HG03354 (cell line): ENCODE measurements around the gene MCM5.
"Not testable (repeated sequence)": the region's sequence is repeated elsewhere in the genome, so short reads cannot be mapped to it uniquely, and the experiment has no call there.

Experiments
- ATAC-seq: cut with Tn5 transposase; IDR thresholded peaks from one replicate; pipeline ENCODE4 v1.9.1; 2021; ENCODE audit warnings: mild to moderate bottlenecking; ENCODE audit not compliant: unreplicated experiment, poor library complexity, severe bottlenecking

MCM5 gene

DNA sequence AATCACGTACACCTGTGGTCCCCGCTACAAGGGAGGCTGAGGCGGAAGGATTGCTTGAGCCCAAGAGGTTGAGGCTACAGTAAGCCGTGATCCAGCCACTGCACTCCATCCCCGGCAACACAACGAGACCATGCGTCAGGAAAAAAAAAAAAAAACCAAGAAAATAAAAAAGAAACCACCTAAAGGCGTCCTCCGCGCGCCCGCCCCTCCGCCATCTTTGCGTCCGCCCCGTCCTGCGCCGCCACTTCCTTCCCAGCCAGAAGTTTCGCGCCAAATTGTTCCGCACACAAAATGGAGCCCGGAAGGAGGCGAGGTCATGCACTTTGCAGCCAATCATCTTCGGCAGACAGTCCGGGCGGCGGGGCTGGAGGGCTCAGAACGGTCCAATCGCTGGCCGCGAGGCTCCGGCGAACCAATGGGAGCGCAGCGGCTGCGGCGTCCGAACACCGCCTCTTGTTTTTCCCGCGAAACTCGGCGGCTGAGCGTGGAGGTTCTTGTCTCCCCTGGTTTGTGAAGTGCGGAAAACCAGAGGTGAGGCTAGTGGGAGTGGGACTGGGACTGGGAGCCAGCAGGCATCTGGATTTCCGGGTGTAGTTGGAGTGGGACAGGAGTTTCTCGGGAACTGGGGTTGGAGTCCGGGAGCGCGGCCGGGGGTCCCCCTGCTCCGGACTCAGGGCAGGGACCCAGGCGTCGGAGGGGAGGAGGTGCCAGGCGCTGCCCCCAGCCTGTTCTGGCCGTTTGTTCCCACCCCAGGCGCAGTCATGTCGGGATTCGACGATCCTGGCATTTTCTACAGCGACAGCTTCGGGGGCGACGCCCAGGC is at the start of gene MCM5:
MCM5 (plus strand) TSS at position 463 of the 823 bp plus-strand sequence; CDS start at position 762, 299 bp downstream.
- peak; percentile 96 for ATAC-seq

DNA sequence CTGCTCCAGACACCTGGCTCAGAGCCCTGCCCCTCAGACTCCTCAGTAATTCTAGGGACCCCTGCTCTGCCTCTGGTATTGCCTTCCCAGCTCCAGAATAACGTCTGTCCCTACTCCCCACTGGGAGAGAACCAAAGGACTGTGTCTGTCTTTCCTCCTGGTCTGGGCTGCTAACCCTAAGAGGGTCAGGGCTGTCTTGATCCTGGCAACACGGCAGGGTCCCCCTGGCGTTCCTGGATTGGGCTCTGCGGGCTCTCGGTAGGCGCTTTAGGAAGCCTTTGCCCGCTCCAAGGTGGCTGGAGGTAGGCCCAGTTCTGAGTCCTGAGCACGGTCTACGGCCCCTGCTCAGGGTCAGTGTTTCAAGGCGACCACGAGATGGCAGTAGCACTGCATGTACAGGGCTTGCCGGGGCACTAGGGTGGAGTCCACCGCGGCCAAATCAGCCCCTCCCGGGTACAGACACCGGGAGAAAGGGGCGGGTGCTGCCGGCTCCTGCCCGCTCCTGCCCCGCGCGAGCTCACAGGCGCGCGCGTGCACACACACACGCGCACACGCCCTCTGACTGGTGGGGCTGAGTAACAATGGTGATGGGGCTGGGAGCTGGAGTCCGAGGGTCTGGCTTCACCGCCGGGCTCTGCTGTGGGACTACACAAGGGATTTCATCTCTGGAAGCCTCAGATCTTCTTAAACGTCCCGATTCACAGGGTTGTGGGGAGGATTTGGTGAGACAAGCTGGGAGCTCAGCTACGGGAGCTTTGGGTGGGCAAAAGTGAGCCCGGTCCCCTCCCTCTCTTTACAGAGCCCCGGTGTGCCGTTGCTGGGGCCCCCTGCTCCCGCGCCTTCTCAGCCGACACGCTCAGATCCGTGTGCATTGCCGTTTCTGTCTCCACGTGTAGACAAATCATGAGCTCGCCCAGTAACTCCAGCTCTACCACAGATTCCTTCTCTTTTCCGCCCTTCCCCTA is 49.1 kb upstream of the MCM5 start:
- peak; percentile 85 for ATAC-seq

DNA sequence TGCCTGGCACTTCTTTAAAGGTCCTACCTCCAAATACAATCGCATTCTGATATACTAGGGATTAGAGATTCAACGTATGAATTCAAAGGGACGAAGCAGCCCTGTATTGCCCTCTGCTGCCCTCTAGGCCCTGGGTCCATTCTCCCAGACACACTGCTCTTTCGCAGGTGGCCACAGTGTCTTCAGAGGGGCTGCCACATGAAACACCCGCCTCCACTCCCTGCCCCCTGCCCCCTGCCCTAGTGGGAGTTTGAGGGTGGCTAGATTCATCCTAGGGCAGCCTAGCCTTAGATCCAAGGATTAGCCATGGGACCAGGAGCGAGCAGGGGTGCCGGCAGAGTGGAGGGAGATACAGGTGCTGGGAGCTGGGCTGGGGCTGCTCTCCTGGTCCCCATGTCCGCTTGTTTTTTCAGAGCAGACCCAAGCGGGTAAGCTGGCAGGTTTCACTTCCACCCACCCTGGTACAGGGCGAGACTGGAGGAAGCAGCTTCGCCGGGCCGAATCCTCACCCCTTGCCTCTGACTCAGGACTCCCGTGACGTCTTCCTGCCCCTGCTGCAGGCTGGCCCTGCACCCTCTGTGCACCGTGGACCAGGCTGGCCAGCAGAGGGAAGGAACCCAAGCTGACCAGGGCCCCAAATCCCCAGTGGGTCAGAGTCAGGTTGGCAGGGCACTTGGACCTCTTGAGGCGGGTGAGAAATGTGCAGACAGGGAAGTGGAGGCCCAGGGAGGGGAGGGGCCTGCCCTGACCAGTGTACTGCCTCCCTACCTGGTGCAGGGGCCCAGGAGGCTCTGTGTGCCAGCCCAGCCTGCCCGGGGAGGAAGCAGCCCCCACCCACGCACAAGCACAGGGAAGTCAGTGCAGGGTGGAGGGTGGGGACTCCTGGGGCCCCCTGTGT is 47.5 kb upstream of the MCM5 start:
- peak; percentile 45 for ATAC-seq

- no peak for ATAC-seq
These were observed 46.6 kb upstream of the MCM5 start for GRCh38 chr22:35353318-35353717.

DNA sequence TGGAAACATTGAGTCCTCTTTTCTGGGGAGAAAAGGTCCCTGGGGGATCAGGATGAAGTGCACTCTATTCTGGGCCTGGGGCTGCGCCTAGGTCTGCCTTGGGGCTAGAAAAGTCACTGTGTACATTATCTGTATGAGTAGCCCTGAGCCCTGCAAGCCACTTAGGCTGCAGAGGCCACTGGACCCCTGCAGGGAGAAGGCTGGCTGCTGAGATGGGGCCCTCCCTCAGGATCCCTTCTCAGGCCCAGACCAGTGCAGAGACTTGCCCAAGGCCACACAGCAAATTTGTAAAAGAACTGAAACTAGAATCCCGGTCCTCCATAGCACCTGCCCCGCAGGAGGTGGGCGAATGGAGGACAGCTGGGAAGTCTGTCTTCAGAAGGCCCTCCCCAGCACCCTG is 45.9 kb upstream of the MCM5 start:
- no peak for ATAC-seq

- ATAC-seq, result no peak
These were observed 41.9 kb upstream of the MCM5 start for GRCh38 chr22:35357883-35358621.

DNA sequence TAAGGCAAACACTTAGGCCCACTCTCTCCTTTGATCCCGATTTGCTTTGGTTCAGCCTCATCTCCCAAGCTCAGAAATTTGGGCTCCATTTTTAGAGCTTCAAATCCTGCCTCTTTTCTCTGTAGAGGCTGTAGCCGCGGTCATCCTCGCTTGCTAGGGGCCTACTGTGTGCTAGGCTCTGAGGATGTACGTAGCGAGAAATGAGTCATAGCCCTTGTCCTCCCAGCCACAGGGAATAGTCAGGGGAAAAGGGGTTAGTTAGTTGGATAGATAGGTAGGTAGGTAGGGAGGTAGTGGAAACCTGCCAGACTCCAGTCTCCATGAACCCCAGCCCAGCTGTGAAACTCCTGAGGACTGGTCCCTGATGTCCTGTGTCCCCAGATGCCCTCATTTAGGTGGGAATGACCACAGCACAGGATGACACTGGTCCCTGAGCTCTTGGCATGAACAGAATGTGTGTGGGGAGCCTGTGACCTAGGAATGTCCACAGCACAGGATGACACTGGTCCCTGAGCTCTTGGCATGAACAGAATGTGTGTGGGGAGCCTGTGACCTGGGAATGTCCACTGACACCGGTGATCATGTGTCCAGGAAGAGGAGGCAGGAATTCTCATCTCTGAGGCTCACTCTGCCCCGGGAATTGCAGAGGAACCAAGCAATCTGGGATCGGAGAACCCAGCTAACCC is 40.4 kb upstream of the MCM5 start:
- ATAC-seq, result no peak

- ATAC-seq, result no peak
These were observed 38.9 kb upstream of the MCM5 start for GRCh38 chr22:35361001-35361558.

DNA sequence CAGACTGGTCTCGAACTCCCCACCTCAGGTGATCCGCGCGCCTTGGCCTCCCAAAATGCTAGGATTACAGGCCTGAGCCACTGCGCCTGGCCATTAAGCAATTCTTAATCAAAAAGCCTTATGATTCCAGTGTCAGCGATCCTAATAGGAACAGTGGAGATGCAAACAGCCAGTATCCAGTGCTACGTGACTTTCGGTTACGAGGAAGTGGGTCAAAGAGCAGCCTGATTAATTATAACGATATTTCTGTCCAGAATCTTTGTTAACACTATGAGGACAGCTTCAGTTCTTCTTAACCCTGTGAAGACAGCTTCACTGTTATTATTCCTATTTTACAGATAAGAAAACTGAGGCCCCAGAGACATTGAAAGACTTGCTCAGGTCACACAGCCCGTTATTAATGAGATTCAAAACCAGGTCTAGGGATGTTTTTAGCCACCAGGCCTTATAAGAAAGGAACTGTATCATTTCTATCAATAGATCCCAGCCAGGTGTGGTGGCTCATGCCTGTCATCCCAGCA is 36.3 kb upstream of the MCM5 start:
- ATAC-seq, result no peak

DNA sequence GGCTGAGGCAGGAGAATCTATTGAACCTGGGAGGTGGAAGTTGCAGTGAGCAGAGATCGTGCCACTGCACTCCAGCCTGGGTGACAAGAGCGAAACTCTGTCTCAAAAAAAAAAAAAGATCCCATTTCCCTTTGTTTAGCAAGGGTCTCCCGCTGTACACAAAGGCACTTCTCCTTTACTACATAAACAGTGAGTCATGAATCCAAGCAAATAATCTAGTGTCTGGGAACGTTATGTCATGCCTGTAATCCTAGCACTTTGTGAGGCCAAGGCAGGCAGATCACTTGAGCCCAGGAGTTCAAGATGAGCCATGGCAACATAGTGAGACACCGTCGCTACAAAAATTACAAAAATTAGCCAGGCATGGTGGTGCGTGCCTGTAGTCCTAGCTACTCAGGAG is 35.7 kb upstream of the MCM5 start:
- ATAC-seq, result not testable (repeated sequence)

DNA sequence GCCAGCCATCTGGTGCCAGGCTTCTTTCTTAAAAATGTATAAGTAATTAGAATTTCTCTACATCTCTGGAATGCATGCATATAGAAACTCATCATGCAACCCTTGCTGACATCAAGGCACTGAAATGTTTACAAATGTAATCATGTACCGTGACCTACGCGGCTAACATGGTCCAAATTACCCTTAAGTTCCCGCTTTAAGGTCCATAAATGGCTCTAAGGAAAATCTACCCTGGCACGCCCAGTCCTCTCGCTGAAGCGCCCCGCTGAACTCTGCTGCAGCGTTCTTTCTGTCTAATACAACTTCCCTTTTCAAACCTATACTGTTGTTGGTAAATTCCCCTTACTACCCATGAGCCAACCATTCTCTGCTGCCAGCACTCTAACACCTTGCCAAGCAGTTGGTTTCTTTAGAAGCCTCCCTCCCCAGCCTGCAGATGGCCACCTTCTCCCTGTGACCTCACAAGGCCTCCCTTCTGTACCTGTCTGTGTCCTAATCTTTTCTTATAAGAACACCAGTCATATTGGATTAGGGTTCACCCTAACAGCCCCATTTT is 32.5 kb upstream of the MCM5 start:
- no peak for ATAC-seq

- no peak for ATAC-seq
These were observed 31.6 kb upstream of the MCM5 start for GRCh38 chr22:35368386-35368785.

DNA sequence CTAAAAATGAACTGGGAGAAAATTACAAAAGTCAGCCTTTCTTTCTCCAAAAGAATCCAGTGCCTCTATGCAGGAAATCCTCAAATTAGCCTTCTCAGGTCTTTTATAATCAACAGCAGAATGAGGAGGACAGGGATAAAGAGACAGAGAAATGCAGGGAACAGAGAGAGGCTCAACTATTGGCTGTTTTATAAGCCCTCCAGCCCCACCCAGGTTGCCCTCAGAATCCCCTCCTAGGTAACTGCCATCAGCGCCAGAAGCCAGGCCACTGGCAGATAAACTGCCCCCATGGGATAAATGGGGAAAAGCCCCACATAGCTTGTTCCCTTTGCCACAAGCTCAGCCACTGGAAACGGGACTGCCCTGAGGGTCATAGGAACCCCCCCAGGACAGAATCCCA is 29.9 kb upstream of the MCM5 start:
- ATAC-seq, result no peak

DNA sequence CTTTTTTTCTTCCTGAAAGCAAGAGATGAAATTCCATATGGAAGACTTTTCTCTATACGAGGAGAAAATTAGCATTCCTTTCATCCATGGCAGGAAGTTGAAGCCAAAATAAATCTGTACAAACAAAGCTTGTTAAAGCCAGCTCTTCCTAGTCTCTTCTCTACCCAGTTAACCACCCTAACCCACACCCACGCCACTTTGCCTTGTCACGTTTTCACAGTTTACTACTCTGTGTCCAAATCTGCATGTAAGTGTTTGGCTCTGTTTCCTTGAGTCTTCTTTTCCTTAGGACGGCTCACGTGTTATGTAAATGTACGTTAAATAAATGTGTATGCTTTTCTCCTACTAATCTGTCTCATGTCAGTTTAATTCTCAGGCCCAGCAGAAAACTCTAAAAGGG is 26.2 kb upstream of the MCM5 start:
- no peak for ATAC-seq

GRCh38 chr22:35375031-35375430 is 24.9 kb upstream of the MCM5 start:
- ATAC-seq, result no peak

DNA sequence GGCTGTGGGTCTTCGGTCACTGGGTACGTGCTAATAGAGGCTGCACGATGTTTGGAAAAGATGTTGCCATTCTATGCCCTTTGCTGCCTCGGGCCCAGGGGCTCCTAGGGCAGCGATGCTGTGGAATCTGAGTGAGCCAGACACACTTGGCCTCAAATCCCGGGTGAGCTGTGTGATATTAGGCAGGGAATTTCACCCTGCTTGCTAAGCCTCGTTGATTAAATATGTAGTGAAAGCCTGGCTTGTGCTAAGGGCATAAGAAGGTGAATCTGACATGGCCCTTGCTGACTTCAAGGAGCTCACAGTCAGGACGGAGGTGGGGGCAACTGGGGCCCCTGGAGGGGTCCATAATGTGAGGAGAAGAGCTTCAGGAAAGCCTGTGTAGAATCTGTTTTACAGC is 24.4 kb upstream of the MCM5 start:
- ATAC-seq, result no peak

DNA sequence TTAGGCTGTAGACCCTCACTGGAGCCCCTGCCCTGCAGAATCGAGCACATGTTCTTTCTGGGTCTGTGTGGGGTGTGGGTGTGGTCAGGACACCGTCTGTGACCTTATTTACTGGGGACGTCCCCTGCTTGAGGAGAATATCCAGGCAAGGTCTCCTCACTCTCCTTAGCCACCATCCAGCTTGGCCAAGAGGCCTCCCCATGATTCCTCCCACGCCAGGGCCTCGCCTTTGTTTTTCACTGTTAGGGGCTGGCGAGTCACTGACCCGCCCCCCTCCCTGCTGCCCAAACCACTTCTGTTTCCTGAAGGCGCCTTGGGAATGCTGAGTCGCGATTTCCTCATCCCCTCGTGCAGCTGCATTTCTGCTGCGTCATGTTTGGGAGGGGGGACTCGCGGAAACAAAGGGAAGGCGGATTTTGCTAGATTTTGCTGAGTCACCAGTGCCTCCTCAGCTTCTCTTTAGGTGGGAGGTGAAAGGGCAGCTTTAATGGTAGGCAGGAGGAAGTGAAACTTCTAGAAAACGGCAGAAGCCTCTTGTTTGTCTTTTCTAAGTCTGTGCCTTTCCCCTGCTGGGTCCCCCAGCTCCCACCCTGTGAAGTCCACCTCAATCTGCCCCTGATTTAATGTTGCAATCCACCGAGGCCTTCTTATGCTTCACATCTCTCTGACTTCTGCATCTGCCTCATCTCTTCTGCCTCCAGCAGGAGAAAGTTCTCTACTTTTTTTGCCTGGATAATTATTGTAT is 23.0 kb upstream of the MCM5 start:
- ATAC-seq, result peak; percentile 71
